T-helper 17 cell (primary cell): ENCODE measurements around the gene DICER1. TPM values are rescaled to one million over a fixed set of nuclear protein-coding genes. Genes with fewer than 3 reads are reported as not detected.

Experiments used
- ATAC-seq: fragments of 150-1000 bp; cut with Tn5 transposase; 2 replicates; pipeline ENCODE4 v1.10.0; 2021; ENCODE audit warnings: mild to moderate bottlenecking, moderate library complexity
- DNase-seq, 3 donors: peaks; one replicate each; pipeline versions ENCODE4 v3.0.0 to v3.0.0-alpha.2; 2020 to 2021
- H3K9me3 ChIP-seq: one replicate; pipeline ENCODE4 v1.7.0; 2013; ENCODE audit warnings: low read length, mild to moderate bottlenecking; ENCODE audit not compliant: control insufficient read depth, poor library complexity, severe bottlenecking
- H3K27ac Mint-ChIP-seq: one replicate; pipeline ENCODE4 v1.8.0; 2022; ENCODE audit warnings: mild to moderate bottlenecking, moderate library complexity, mixed read lengths
- H3K27me3 Mint-ChIP-seq: one replicate; pipeline ENCODE4 v1.8.0; 2022; ENCODE audit warnings: mixed read lengths
- H3K36me3 Mint-ChIP-seq: one replicate; pipeline ENCODE4 v1.8.0; 2022; ENCODE audit warnings: low read depth, mixed read lengths
- H3K4me1 Mint-ChIP-seq: one replicate; pipeline ENCODE4 v1.8.0; 2022; ENCODE audit warnings: mild to moderate bottlenecking, mixed read lengths
- H3K4me3 Mint-ChIP-seq: one replicate; pipeline ENCODE4 v1.8.0; 2022; ENCODE audit warnings: mild to moderate bottlenecking, moderate library complexity, mixed read lengths
- total RNA-seq, 4 donors: library from RNA in 2 of 4; stranded (reverse) in 2 of 4; gene quantifications; one replicate each; pipeline ENCODE4 v1.2.3 and lab custom pipeline; 2022 to 2026

Gene DICER1
- total RNA-seq, 2 donors from 2014 or later, result 44.0 to 54.9 TPM

GRCh38 chr14:95048771-95049312 lies 108.5 kb downstream of the DICER1 start:
- Mint-ChIP-seq H3K27ac (no peak overlapping the region), H3K4me3 (no peak overlapping the region), H3K27me3 (peaks cover 39% of the 10 kb centered on the region), H3K36me3 (no peaks in the 10 kb centered on the region), H3K4me1 (peaks cover 2% of the 10 kb centered on the region)
- ATAC-seq, result no peak
- no peaks in the 10 kb centered on the region for H3K9me3 ChIP-seq
- no peak for DNase-seq

GRCh38 chr14:95047754-95048153 lies 109.6 kb downstream of the DICER1 start:
- Mint-ChIP-seq H3K36me3 (no peaks in the 10 kb centered on the region), H3K4me3 (no peak overlapping the region), H3K4me1 (peaks cover 2% of the 10 kb centered on the region), H3K27me3 (peaks cover 44% of the 10 kb centered on the region), H3K27ac (no peak overlapping the region)
- no peaks in the 10 kb centered on the region for H3K9me3 ChIP-seq
- DNase-seq (no peak), ATAC-seq (no peak)

- DNase-seq, result no peak
- H3K36me3 Mint-ChIP-seq, result no peaks in the 10 kb centered on the region
These were observed 110.3 kb downstream of the DICER1 start for GRCh38 chr14:95046711-95047681.

DNA sequence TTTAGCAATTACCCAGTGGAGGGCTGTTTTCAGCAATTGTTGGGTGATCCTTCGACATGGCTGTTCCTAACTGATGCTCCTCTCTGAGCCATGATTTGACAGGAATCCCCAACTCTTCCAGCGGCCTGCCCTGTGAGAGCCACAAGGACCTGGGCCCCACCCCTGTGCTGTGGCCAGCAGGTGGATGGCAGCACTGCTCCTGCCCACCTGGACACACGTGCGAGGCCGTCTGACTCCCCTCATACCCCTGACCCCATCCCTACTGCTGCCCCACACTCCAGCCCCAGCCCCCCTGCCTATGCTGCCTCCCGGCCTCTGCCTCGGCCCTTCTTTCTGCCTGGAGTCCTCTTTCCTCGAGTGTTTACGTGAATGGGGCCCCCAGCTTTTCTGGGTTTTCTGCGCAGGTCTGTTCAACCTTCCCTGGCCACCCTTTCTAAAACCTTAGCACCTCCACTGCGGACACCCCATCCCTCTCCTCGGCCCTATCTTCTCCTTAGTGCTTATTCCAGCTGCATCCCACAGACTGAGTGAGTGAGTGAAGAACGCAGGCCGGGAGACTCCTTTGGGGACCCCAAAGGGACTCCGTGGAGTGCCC lies 111.4 kb downstream of the DICER1 start:
- ATAC-seq (no peak), DNase-seq (no peak)
- H3K4me3 Mint-ChIP-seq, result no peak overlapping the region
- peaks cover 2% of the 10 kb centered on the region for H3K4me1 Mint-ChIP-seq
- H3K27me3 Mint-ChIP-seq, result peaks cover 51% of the 10 kb centered on the region
- H3K36me3 Mint-ChIP-seq, result no peaks in the 10 kb centered on the region
- no peaks in the 10 kb centered on the region for H3K9me3 ChIP-seq
- no peak overlapping the region for H3K27ac Mint-ChIP-seq

More at GRCh38 chr14:95046711-95047681, 110.3 kb downstream of the DICER1 start:
- ATAC-seq, result no peak
- no peak overlapping the region for H3K4me3 Mint-ChIP-seq
- peaks cover 2% of the 10 kb centered on the region for H3K4me1 Mint-ChIP-seq
- no peak overlapping the region for H3K27ac Mint-ChIP-seq
- H3K9me3 ChIP-seq, result no peaks in the 10 kb centered on the region
- peaks cover 50% of the 10 kb centered on the region for H3K27me3 Mint-ChIP-seq

DNA sequence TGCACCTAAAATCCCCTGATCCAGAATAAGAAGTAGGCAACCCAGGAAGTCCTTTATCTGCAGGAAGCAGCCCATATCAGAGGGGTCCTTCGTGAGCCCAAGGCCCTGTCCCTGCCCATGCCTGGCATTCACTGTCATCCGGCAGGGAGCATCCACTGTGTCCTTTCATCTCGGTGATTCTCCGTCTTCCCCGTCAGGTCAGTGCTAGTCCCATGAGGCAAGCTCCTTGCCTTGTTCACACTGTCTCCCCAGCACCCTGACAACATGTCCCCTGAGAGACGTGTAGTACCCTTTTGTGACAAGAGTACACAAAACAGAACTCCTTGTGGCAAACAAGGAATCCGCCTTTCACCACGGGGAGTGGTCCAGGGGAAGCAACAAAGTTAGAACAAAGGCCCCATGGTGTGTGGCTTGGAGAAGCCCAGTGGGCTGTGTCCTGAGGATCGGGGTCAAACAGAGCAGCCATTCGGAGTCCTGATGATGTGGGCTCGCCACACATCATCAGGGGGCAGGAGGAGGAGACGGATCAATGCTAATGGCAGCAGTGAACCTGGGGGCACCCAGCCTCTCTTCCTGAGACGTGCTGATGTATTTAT lies 112.1 kb downstream of the DICER1 start:
- Mint-ChIP-seq H3K4me3 (no peak overlapping the region), H3K36me3 (no peaks in the 10 kb centered on the region), H3K27me3 (peaks cover 58% of the 10 kb centered on the region), H3K27ac (no peak overlapping the region), H3K4me1 (peaks cover 4% of the 10 kb centered on the region)
- no peak for DNase-seq
- no peaks in the 10 kb centered on the region for H3K9me3 ChIP-seq
- no peak for ATAC-seq

DNA sequence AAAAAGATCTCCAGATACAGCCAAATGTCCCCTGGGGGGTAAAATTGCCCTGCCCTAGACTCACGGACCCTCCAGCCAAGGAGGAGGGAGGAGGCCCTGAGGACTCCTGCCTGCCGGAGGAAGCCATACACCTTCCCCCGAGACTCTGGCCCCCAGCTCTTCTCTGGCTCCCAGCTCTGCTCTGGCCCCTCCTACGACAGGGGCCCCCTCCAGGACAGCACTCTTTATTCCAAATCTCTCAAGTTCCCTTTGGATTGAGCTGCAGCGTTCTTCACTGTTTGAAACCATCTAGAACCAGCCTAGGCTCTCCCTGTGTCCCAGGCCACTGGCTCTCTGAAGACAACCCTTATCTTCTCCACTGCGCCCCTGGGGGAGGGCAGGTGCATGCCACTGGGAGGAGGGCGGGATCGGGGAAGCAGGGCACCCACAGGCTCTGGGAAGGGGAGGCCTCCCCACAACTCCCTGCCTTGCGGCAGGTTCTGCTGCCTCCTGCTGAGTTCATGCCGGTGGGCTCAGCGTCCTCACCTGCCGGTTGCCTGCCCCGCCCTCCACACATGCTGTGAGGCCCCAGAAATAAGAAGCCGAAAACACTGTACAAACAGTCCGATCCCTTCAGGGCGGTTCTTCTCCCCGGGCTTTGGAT lies 112.7 kb downstream of the DICER1 start:
- H3K4me1 Mint-ChIP-seq, result peaks cover 4% of the 10 kb centered on the region
- peaks cover 63% of the 10 kb centered on the region for H3K27me3 Mint-ChIP-seq
- no peak for DNase-seq
- no peaks in the 10 kb centered on the region for H3K9me3 ChIP-seq
- ATAC-seq, result no peak
- H3K36me3 Mint-ChIP-seq, result no peaks in the 10 kb centered on the region
- no peak overlapping the region for H3K27ac Mint-ChIP-seq
- no peak overlapping the region for H3K4me3 Mint-ChIP-seq

DNA sequence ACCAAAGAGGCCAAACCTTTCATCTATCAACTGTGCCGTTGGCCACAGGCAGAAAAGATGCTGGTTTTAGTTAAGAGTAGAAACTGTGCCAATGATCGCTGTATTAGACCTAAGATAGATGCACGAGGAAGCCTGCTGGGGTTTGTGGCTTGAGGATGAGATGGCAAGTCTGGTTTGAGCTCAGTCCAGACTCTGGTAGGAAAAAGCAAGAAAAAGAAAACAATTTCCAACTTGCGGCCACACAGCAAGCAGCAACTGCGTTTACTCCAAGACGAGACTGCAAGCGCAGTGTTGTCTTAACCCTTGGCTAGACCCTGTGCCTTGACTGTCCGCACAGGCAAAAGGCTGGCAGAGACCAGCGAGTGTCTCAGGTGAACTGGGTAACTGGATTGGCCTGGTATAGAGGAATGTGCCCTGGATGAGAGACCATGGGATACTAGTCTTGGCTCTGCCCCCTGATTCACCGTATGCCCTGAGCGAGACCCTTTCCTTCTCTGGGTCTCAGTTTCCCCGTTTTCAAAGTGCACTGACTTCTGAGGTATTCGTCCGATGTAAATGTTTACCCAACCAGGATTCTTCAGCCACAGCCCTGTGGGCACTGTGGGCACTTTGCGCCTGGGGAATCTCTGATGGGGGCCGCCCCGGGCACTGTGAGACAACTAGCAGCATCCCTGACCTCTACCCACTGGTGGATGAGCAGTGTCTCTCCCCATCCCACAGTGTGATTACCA lies 113.4 kb downstream of the DICER1 start:
- ATAC-seq (no peak), DNase-seq (no peak)
- no peak overlapping the region for H3K27ac Mint-ChIP-seq
- peaks cover 4% of the 10 kb centered on the region for H3K4me1 Mint-ChIP-seq
- no peak overlapping the region for H3K4me3 Mint-ChIP-seq
- H3K9me3 ChIP-seq, result no peaks in the 10 kb centered on the region
- H3K27me3 Mint-ChIP-seq, result peaks cover 69% of the 10 kb centered on the region
- no peaks in the 10 kb centered on the region for H3K36me3 Mint-ChIP-seq

DNA sequence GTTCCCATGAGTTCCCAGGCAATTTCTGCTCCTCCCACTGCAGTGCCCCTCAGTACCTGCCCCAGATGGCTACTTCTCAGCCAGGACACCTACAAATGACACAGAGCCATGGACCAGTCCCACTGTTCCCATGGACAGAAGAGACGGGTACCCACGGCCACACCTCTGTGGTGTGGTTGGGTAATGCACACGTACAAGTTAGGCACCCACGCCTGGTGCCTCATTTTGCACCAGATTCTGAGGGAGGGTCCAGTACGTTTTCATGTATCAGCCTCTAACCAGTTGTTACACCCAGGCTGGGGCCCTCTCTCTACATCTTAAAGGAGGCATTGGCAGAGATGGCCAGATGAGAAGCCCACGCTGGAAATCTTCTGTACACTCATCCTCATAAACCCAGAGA lies 114.0 kb downstream of the DICER1 start:
- H3K4me3 Mint-ChIP-seq, result no peak overlapping the region
- no peak overlapping the region for H3K27ac Mint-ChIP-seq
- no peaks in the 10 kb centered on the region for H3K9me3 ChIP-seq
- H3K4me1 Mint-ChIP-seq, result peaks cover 2% of the 10 kb centered on the region
- ATAC-seq (no peak), DNase-seq (no peak)
- peaks cover 68% of the 10 kb centered on the region for H3K27me3 Mint-ChIP-seq
- no peaks in the 10 kb centered on the region for H3K36me3 Mint-ChIP-seq

DNA sequence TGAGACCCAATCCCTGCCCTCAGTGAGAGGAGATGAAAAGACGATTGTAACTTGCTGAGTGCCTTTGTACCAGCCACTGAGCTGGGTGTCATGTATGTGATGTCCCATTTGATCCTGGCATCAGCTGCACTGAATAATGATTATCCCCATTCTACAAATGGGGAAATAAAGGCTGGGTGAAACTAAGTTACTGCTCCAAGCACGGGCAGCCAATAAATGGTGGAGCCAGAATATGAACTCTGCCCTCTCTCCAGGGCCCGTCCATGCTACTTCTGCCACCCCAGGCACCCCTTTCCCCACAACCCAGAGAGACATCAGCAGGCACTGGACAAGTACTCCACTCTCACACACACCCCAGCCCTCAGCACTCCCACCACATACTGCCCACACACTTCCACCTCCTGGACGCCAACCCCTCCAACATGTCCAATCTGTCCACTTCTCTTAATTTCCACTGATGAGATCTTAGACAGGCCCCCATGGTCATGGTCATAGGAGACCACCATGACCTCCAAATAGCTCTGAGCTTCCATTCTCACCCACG lies 115.8 kb downstream of the DICER1 start:
- no peak for ATAC-seq
- DNase-seq, result no peak
- H3K4me1 Mint-ChIP-seq, result peaks cover 2% of the 10 kb centered on the region

GRCh38 chr14:95040708-95041476 lies 116.4 kb downstream of the DICER1 start:
- H3K4me3 Mint-ChIP-seq, result no peak overlapping the region
- no peaks in the 10 kb centered on the region for H3K9me3 ChIP-seq
- H3K4me1 Mint-ChIP-seq, result peaks cover 2% of the 10 kb centered on the region
- ATAC-seq, result no peak
- peaks cover 52% of the 10 kb centered on the region for H3K27me3 Mint-ChIP-seq
- no peak overlapping the region for H3K27ac Mint-ChIP-seq
- H3K36me3 Mint-ChIP-seq, result no peaks in the 10 kb centered on the region
- DNase-seq, result no peak

More for the DNA sequence above, 115.8 kb downstream of the DICER1 start:
- Mint-ChIP-seq H3K27ac (no peak overlapping the region), H3K36me3 (no peaks in the 10 kb centered on the region), H3K27me3 (peaks cover 58% of the 10 kb centered on the region), H3K4me3 (no peak overlapping the region)
- no peaks in the 10 kb centered on the region for H3K9me3 ChIP-seq

DNA sequence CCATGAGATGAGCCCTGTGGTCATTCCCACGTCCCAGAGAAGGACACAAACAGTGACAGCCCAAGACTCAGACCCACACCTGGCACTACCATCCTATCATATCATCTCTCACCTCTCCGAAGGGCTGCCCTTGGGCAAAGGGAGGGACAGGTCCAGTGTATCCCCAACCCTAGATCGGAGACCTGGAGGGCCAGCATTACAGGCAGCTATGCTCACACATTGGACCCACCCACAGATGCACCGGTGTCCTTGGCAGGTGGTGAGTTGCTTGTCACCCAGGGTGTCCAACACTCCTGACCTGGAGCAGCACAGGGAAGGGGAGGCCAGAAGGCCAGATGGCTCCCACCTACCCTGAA lies 117.4 kb downstream of the DICER1 start:
- ATAC-seq (no peak), DNase-seq (no peak)
- Mint-ChIP-seq H3K27me3 (peaks cover 48% of the 10 kb centered on the region), H3K4me3 (no peak overlapping the region), H3K4me1 (peaks cover 2% of the 10 kb centered on the region), H3K36me3 (peaks cover 2% of the 10 kb centered on the region), H3K27ac (no peak overlapping the region)
- H3K9me3 ChIP-seq, result no peaks in the 10 kb centered on the region
